GM19455 (cell line): Measurements from ENCODE around the gene PBXIP1.

ENCODE experiments used
- ATAC-seq: cut with Tn5 transposase; IDR thresholded peaks from one replicate; pipeline ENCODE4 v1.9.1; 2021; ENCODE audit not compliant: unreplicated experiment

Gene PBXIP1

GRCh38 chr1:154901591-154901990 lies 54.3 kb downstream of the PBXIP1 start:
- no peak for ATAC-seq

DNA sequence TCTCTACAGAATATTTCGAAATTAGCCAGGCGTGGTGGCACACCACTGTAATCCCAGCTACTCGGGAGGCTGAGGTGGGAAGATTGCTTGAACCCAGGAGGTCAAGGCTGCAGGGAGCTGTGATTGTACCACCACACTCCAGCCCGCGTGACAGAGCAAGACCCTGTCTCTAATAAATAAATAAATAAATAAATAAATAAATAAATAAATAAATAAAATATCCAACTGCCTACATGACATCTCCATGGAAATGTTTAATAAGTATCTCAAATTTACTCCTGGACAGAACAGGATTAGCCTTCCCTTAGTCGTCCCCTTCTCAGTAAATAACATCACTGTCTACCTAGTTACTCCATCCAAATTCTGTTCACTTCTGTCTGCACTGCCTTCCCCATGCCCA lies 56.9 kb downstream of the PBXIP1 start:
- ATAC-seq = no peak

DNA sequence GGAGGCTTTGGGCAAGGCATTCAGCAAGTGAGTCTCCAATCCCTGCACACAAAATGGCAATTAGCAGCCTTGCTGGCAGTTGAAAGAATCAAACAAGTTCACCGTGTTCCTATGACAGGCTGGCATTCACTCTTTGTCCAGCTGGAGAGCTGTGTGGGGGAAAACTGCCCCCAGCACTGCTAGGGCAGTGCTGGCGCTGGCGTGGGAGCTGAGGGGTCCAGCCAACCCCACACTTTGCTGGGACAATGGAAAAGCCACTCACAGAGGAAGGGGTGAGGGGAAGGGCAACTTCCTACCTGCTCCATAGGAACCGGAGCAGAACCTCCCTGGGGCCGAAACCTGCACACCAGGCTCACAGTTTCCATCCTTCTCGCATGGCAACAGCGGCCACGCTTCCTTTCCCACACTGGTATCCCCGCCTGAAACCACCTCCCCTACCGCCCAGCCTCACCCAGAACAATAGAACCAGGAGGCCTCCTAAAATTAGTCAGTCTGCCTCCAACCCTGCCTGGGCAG lies 59.1 kb downstream of the PBXIP1 start:
- no peak for ATAC-seq

GRCh38 chr1:154895798-154896197 lies 60.1 kb downstream of the PBXIP1 start:
- ATAC-seq = no peak
